A673 (cell line): Measurements from ENCODE around the gene TICRR. TPM values are rescaled to one million over a fixed set of nuclear protein-coding genes. Genes with fewer than 3 reads are reported as not detected.
"Not testable (repeated sequence)": the region's sequence is repeated elsewhere in the genome, so short reads cannot be mapped to it uniquely, and the experiment has no call there.

ENCODE experiments used
- BruUV-seq: library from RNA; stranded (reverse); fragments of 400-500 nt; replicated peaks from 2 replicates; lab custom pipeline; 2021; lab: Mats Ljungman, UMichigan
- CTCF ChIA-PET: fragments of 300-600 bp; sonication (Branson Sonifier 250); formaldehyde crosslinking; loops from one replicate; lab custom pipeline; 2022; ENCODE audit warnings: antibody characterized with exemption; lab: Charles Lee
- POLR2A ChIA-PET: fragments of 300-600 bp; sonication (Branson Sonifier 250); formaldehyde crosslinking; loops from one replicate; lab custom pipeline; 2022; ENCODE audit warnings: antibody characterized with exemption; ENCODE audit not compliant: low non-redundant PET; lab: Charles Lee
- DNase-seq: peaks from one replicate; pipeline ENCODE4 v3.0.0-alpha.2; 2015; ENCODE audit warnings: low spot score
- H3K27ac ChIP-seq: fragments of 200-600 bp; sonication (generic); 2 replicates; pipeline ENCODE4 v1.5.1; 2016; ENCODE audit warnings: mixed run types, low read depth, mild to moderate bottlenecking, mixed read lengths, antibody characterized with exemption, low read length; ENCODE audit not compliant: poor library complexity, severe bottlenecking
- H3K27me3 ChIP-seq: fragments of 200-600 bp; sonication (generic); replicated peaks from 2 replicates; pipeline ENCODE4 v1.6.1; 2017; ENCODE audit warnings: mixed run types, low read depth, mild to moderate bottlenecking, mixed read lengths, antibody characterized with exemption, low read length; ENCODE audit not compliant: insufficient read depth, poor library complexity
- H3K36me3 ChIP-seq: fragments of 200-600 bp; sonication (generic); 2 replicates; pipeline ENCODE4 v1.6.1; 2016; ENCODE audit warnings: mixed run types, mild to moderate bottlenecking, mixed read lengths, antibody characterized with exemption, low read length; ENCODE audit not compliant: insufficient read depth, poor library complexity, severe bottlenecking
- H3K4me1 ChIP-seq: fragments of 200-600 bp; sonication (generic); 2 replicates; pipeline ENCODE4 v1.6.1; 2017; ENCODE audit warnings: mixed run types, mild to moderate bottlenecking, mixed read lengths, antibody characterized with exemption, low read length; ENCODE audit not compliant: insufficient read depth, poor library complexity, severe bottlenecking
- H3K4me3 ChIP-seq: fragments of 200-600 bp; sonication (generic); 2 replicates; pipeline ENCODE4 v1.5.1; 2016; ENCODE audit warnings: low read depth, mixed run types, mild to moderate bottlenecking, mixed read lengths, low read length; ENCODE audit not compliant: poor library complexity, severe bottlenecking
- H3K9me3 ChIP-seq: fragments of 200-600 bp; sonication (generic); 2 replicates; pipeline ENCODE4 v1.6.1; 2016; ENCODE audit warnings: mixed run types, low read depth, mild to moderate bottlenecking, mixed read lengths, antibody characterized with exemption, low read length; ENCODE audit not compliant: poor library complexity, severe bottlenecking
- EZH2 ChIP-seq: fragments of 200-600 bp; sonication (generic); IDR thresholded peaks from 2 replicates; pipeline ENCODE4 v1.6.1; 2017; ENCODE audit warnings: borderline replicate concordance, low read depth, mild to moderate bottlenecking, mixed read lengths, antibody characterized with exemption, low read length; ENCODE audit not compliant: poor library complexity, severe bottlenecking
- intact Hi-C: fragments of 100-400 bp; cut with micrococcal nuclease; formaldehyde crosslinking; loops from one replicate; pipeline ENCODE4 v1.10.0; 2022; ENCODE audit not compliant: unreplicated experiment
- total RNA-seq: library from RNA; stranded (reverse); gene quantifications from 2 replicates; pipeline ENCODE4 v1.2.3, GENCODE V29; 2021
- TF ChIP-seq, protein P1 (sequence below): fragments of 300-800, 200-600 bp; sonication (generic); conservative IDR thresholded peaks from 2 replicates; pipeline ENCODE4 v1.5.1; 2017; ENCODE audit warnings: low read depth, mild to moderate bottlenecking, antibody characterized with exemption, low read length, moderate library complexity, mixed read lengths

The TICRR gene
- total RNA-seq, 1 experiment from 2014 or later: 56.5 TPM

DNA sequence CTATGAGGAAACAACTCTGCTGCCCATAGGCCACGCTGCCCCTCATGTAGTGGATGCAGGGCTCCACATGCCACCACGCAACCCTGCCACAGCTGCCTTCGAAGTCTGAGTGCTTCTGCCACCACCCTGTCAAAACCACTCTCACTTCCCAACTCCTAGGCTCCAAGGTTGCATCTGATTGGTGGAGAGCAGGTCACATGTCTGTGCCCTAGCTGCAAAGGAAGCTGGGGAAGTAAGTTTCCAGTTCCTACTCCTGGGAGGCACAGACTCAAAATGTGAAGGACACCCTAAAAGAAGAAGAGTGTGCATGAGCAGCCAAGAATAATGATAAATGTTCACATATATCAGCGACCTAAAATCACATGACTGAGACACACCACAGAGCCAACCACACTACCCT lies 31.9 kb upstream of the TICRR start:
- DNase-seq: no peak
- intact Hi-C loops: no loop called here
- Histone ChIP-seq H3K27ac (no peak overlapping the region), H3K4me1 (no peaks in the 10 kb centered on the region), H3K9me3 (no peaks in the 10 kb centered on the region), H3K27me3 (no peaks in the 10 kb centered on the region), H3K4me3 (no peak overlapping the region), H3K36me3 (no peaks in the 10 kb centered on the region)
- BruUV-seq: no TSS peak
- CTCF ChIA-PET: no interaction called here
- POLR2A ChIA-PET: no interaction called here
- TF ChIP-seq, protein P1, sequence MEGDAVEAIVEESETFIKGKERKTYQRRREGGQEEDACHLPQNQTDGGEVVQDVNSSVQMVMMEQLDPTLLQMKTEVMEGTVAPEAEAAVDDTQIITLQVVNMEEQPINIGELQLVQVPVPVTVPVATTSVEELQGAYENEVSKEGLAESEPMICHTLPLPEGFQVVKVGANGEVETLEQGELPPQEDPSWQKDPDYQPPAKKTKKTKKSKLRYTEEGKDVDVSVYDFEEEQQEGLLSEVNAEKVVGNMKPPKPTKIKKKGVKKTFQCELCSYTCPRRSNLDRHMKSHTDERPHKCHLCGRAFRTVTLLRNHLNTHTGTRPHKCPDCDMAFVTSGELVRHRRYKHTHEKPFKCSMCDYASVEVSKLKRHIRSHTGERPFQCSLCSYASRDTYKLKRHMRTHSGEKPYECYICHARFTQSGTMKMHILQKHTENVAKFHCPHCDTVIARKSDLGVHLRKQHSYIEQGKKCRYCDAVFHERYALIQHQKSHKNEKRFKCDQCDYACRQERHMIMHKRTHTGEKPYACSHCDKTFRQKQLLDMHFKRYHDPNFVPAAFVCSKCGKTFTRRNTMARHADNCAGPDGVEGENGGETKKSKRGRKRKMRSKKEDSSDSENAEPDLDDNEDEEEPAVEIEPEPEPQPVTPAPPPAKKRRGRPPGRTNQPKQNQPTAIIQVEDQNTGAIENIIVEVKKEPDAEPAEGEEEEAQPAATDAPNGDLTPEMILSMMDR: no peak
- no peak for TF ChIP-seq EZH2

DNA sequence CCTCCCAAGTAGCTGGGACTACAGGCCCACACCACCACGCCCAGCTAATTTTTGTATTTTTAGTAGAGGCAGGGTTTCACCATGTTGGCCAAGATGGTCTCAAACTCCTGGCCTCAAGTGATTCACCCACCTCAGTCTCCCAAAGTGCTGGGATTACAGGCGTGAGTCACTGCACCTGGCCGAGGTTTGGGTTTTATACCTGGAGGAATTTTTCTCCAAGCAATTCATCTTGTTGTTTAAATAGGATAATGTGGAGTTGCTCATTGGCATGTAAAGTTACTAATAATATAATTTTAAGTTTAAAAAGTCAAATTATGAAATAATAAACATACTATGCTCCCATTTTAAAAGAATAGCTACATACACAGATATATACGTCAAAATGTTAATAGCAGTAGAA lies 26.1 kb upstream of the TICRR start:
- CTCF ChIA-PET: not testable (repeated sequence)

DNA sequence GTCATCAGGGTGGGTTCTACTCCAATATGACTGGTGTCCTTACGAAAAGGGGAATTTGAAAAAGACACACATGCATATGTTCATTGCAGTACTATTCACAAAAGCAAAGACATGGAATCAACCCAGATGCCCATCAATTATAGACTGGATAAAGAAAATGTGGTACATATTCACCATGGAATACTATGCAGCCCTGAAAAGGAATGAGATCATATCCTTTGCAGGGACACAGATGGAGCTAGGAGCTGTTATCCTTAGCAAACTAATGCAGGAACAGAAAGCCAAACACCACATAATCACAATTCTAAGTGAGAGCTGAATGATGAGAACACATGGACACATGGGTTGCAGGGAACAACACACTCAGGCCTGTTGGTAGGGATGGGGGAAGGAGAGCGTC lies 24.8 kb upstream of the TICRR start:
- ChIA-PET CTCF (no interaction called here), POLR2A (no interaction called here)

More for the DNA sequence above, 26.1 kb upstream of the TICRR start:
- intact Hi-C loops, H3K4me3 ChIP-seq, H3K4me1 ChIP-seq, H3K9me3 ChIP-seq, H3K36me3 ChIP-seq, H3K27me3 ChIP-seq, POLR2A ChIA-PET, DNase-seq, H3K27ac ChIP-seq, BruUV-seq: not testable (repeated sequence)

DNA sequence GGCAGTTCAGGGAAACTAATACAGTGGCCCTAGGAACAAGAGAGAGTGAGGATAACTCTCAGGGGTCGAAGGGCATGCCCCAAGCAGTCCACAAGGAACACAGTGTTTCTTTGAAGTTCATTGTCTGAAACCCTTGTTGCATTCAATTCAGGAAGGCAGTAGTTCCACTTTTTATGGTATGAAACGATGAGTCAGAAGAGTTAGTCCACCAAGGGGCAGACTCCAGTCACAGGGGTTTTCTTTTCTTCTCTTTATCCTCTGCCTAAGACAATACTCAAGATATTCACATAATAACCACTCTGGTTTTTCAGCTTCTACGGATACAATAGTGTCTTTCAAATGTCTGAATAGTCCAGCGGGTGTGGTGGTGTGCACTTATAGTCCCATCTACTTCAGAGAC lies 23.7 kb upstream of the TICRR start:
- Histone ChIP-seq H3K4me3 (no peak overlapping the region), H3K4me1 (no peaks in the 10 kb centered on the region), H3K27ac (no peak overlapping the region), H3K9me3 (no peaks in the 10 kb centered on the region), H3K27me3 (no peaks in the 10 kb centered on the region), H3K36me3 (no peaks in the 10 kb centered on the region)
- no peak for TF ChIP-seq EZH2
- TF ChIP-seq, protein P1: no peak
- intact Hi-C loops: no loop called here
- ChIA-PET POLR2A (no interaction called here), CTCF (no interaction called here)
- DNase-seq: no peak
- no TSS peak for BruUV-seq

More for the DNA sequence above, 24.8 kb upstream of the TICRR start:
- TF ChIP-seq, protein P1: no peak
- no peak for TF ChIP-seq EZH2
- Histone ChIP-seq H3K4me1 (no peaks in the 10 kb centered on the region), H3K27me3 (no peaks in the 10 kb centered on the region), H3K4me3 (no peak overlapping the region), H3K36me3 (no peaks in the 10 kb centered on the region), H3K9me3 (no peaks in the 10 kb centered on the region), H3K27ac (no peak overlapping the region)
- intact Hi-C loops: no loop called here
- no TSS peak for BruUV-seq
- no peak for DNase-seq
